Transverse colon (tissue), 4 donors: ENCODE results near the gene PNMA8B. TPM values are rescaled to one million over a fixed set of nuclear protein-coding genes. Genes with fewer than 3 reads are reported as not detected.

Source experiments
- DNase-seq: peaks from one replicate; pipeline ENCODE4 v3.0.0-alpha.2; 2019
- H3K27ac ChIP-seq, 4 donors: fragments of 200-600 bp; sonication (generic); 2 replicates each; pipeline ENCODE4 v1.5.1; 2016 to 2018; ENCODE audit warnings: inconsistent platforms in 4 of 4
- H3K27me3 ChIP-seq: fragments of 200-600 bp; sonication (generic); 2 replicates; pipeline ENCODE4 v1.5.1; 2017; ENCODE audit warnings: inconsistent platforms
- H3K36me3 ChIP-seq, 4 donors: fragments of 200-600 bp; sonication (generic); 2 replicates each; pipeline ENCODE4 v1.5.1; 2017 to 2019; ENCODE audit warnings: inconsistent platforms in 4 of 4
- H3K4me1 ChIP-seq, 4 donors: fragments of 200-600 bp; sonication (generic); 2 replicates each; pipeline ENCODE4 v1.5.1; 2017 to 2020; ENCODE audit warnings: inconsistent platforms in 4 of 4
- H3K4me3 ChIP-seq, 4 donors: fragments of 200-600 bp; sonication (generic); 1 replicate in 1 of 4; 2 replicates in 3 of 4; pipeline versions ENCODE4 v1.5.1 to v1.6.1; 2017 to 2019; ENCODE audit warnings: inconsistent platforms in 4 of 4
- H3K9me3 ChIP-seq, 2 donors: fragments of 200-600 bp; sonication (generic); 2 replicates each; pipeline ENCODE4 v1.5.1; 2017 to 2019; ENCODE audit warnings: inconsistent platforms in 2 of 2
- CTCF ChIP-seq, 5 experiments: fragments of 200-600 bp in 3 of 5; fragments of 450-650 bp in 2 of 5; sonication (generic) in 3 of 5; IDR thresholded peaks; 1 replicate in 2 of 5; 2 replicates in 3 of 5; pipeline ENCODE4 v1.5.1; 2016 to 2017; ENCODE audit warnings: antibody characterized with exemption in 5 of 5, inconsistent platforms in 3 of 5, mild to moderate bottlenecking in 2 of 5, moderate library complexity in 1 of 5
- EP300 ChIP-seq: sonication (generic); formaldehyde crosslinking; IDR thresholded peaks from one replicate; pipeline ENCODE4 v1.6.1; 2017; ENCODE audit warnings: antibody characterized with exemption, low read depth
- POLR2A ChIP-seq: fragments of 450-650 bp; IDR thresholded peaks from one replicate; pipeline ENCODE4 v1.6.1; 2016; ENCODE audit warnings: antibody characterized with exemption, mild to moderate bottlenecking, moderate library complexity
- POLR2AphosphoS5 ChIP-seq, 3 donors: sonication (generic); formaldehyde crosslinking; IDR thresholded peaks; one replicate each; pipeline ENCODE4 v1.6.1; 2016; ENCODE audit warnings: antibody characterized with exemption in 3 of 3
- WGBS, 2 donors: methylation state at CpG; one replicate each; pipeline ENCODE4 v1.1.5; 2018; ENCODE audit warnings: low coverage in 1 of 2; 5-methylcytosine and 5-hydroxymethylcytosine counted together
- in situ Hi-C, 4 donors: fragments of 200-750 bp; cut with MboI; loops; one replicate each; pipeline versions ENCODE4 v1.15.0 to v1.15.1; 2017; ENCODE audit warnings: low sequenced_read_pairs in 3 of 4, low pct_ligation_motif_present in 1 of 4, low pct_unique_long_range_greater_than_20kb in 1 of 4
- intact Hi-C: fragments of 100-400 bp; cut with DNase I; formaldehyde crosslinking; loops from one replicate; pipeline ENCODE4 v1.15.1; 2023; ENCODE audit warnings: low total_unique reads
- total RNA-seq, 4 donors: library from RNA; depleted of rRNA; stranded (reverse); fragments of >200 nt; gene quantifications; one replicate each; pipeline ENCODE4 v1.1.0, GENCODE V29; 2016

PNMA8B gene
- total RNA-seq, 4 donors from 2014 or later, result 0.27 to 0.80 (median 0.58) TPM

GRCh38 chr19:46475986-46476385 lies 19.7 kb downstream of the PNMA8B start:
- peaks cover 62% of the 10 kb centered on the region for H3K27me3 ChIP-seq
- WGBS, 2 donors, result 42 to 49% methylated on average over 2 of the region's 2 CpGs
- H3K27ac ChIP-seq, result no peak overlapping the region
- no peak overlapping the region for H3K4me3 ChIP-seq
- H3K9me3 ChIP-seq, result no peaks in the 10 kb centered on the region
- no peaks in the 10 kb centered on the region for H3K36me3 ChIP-seq
- in situ Hi-C loops (loop anchor here in 1 of 4 donors (25.0 kb wide), 1 partner anchor 189 kb away; the partner anchor contains the start of gene HIF3A), intact Hi-C loops (no loop called here)
- no peak for TF ChIP-seq POLR2AphosphoS5 (IDR thresholded peaks at IDR 0.05)
- TF ChIP-seq EP300, result no peak
- no peak for TF ChIP-seq POLR2A
- no peak for TF ChIP-seq CTCF (IDR thresholded peaks at IDR 0.05)
- peaks cover 3 to 12% (median 8%) of the 10 kb centered on the region in 4 donors for H3K4me1 ChIP-seq
- DNase-seq, result no peak

GRCh38 chr19:46474211-46474610 lies 21.5 kb downstream of the PNMA8B start:
- Histone ChIP-seq H3K9me3 (no peaks in the 10 kb centered on the region), H3K4me3 (no peak overlapping the region), H3K27ac (no peak overlapping the region), H3K36me3 (no peaks in the 10 kb centered on the region), H3K4me1 (peaks cover 3 to 11% (median 7%) of the 10 kb centered on the region in 4 donors), H3K27me3 (peaks cover 58% of the 10 kb centered on the region)
- intact Hi-C loops, result no loop called here
- in situ Hi-C loops, result no loop called here
- DNase-seq, result no peak
- TF ChIP-seq POLR2AphosphoS5 (IDR thresholded peaks at IDR 0.05) (no peak), POLR2A (no peak)
- WGBS, 2 donors, result 40 to 77% methylated on average over 1 to 8 of the region's 8 CpGs

- H3K9me3 ChIP-seq, result no peaks in the 10 kb centered on the region
- peaks cover 3 to 11% (median 7%) of the 10 kb centered on the region in 4 donors for H3K4me1 ChIP-seq
- H3K4me3 ChIP-seq, result no peak overlapping the region
- in situ Hi-C loops, result no loop called here
- H3K36me3 ChIP-seq, result no peaks in the 10 kb centered on the region
- H3K27ac ChIP-seq, result no peak overlapping the region
- H3K27me3 ChIP-seq, result peaks cover 54% of the 10 kb centered on the region
- DNase-seq, result no peak
- intact Hi-C loops, result no loop called here
- WGBS, 2 donors, result 85% methylated on average over 4 of the region's 4 CpGs; no CpG with 5 or more reads in 1 of the 2 donors
- TF ChIP-seq POLR2AphosphoS5 (IDR thresholded peaks at IDR 0.05), result no peak
- no peak for TF ChIP-seq CTCF (IDR thresholded peaks at IDR 0.05)
- TF ChIP-seq POLR2A, result no peak
- no peak for TF ChIP-seq EP300
Observed at GRCh38 chr19:46472592-46472991, 23.1 kb downstream of the PNMA8B start.

GRCh38 chr19:46471811-46472543 lies 23.7 kb downstream of the PNMA8B start:
- Histone ChIP-seq H3K4me1 (peaks cover 3 to 11% (median 7%) of the 10 kb centered on the region in 4 donors), H3K36me3 (no peaks in the 10 kb centered on the region), H3K27me3 (peaks cover 51% of the 10 kb centered on the region), H3K9me3 (no peaks in the 10 kb centered on the region), H3K27ac (peak overlapping the region in 3 of 4 donors; percentile 56 to 67 (median 65)), H3K4me3 (peak overlapping the region in 3 of 4 donors; percentile 14 to 41 (median 31))
- intact Hi-C loops, result no loop called here
- no peak for DNase-seq
- no peak for TF ChIP-seq EP300
- TF ChIP-seq CTCF (IDR thresholded peaks at IDR 0.05), result no peak
- no peak for TF ChIP-seq POLR2A
- TF ChIP-seq POLR2AphosphoS5 (IDR thresholded peaks at IDR 0.05), result no peak
- 57% methylated on average over 11 of the region's 11 CpGs; no CpG with 5 or more reads in 1 of the 2 donors for WGBS, 2 donors
- in situ Hi-C loops, result no loop called here
